GM18861 (cell line): ENCODE data around the gene VRK2.
"Not testable (repeated sequence)": the region's sequence is repeated elsewhere in the genome, so short reads cannot be mapped to it uniquely, and the experiment has no call there.

Experiments
- ATAC-seq: cut with Tn5 transposase; IDR thresholded peaks from one replicate; pipeline ENCODE4 v1.9.1; 2021; ENCODE audit not compliant: unreplicated experiment

The VRK2 gene

DNA sequence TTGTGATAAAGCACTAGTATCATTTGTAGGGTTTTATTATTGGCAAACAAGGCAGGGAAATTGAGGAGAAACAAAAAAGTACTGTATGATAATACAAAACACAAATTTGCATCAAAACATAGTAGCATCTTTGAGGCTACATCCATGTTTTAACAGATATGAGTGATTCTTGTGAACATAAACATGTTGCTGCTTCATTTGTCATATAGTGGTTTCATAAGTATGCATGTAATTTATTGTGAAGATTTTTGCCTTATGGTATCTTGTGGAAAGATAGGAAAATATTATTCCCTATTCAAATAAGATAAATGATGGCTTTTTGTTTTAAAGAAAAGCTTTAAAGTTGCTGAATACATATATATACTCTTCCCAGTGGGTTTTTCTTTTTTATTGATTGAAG is 60.3 kb downstream of the VRK2 start:
- no peak for ATAC-seq

DNA sequence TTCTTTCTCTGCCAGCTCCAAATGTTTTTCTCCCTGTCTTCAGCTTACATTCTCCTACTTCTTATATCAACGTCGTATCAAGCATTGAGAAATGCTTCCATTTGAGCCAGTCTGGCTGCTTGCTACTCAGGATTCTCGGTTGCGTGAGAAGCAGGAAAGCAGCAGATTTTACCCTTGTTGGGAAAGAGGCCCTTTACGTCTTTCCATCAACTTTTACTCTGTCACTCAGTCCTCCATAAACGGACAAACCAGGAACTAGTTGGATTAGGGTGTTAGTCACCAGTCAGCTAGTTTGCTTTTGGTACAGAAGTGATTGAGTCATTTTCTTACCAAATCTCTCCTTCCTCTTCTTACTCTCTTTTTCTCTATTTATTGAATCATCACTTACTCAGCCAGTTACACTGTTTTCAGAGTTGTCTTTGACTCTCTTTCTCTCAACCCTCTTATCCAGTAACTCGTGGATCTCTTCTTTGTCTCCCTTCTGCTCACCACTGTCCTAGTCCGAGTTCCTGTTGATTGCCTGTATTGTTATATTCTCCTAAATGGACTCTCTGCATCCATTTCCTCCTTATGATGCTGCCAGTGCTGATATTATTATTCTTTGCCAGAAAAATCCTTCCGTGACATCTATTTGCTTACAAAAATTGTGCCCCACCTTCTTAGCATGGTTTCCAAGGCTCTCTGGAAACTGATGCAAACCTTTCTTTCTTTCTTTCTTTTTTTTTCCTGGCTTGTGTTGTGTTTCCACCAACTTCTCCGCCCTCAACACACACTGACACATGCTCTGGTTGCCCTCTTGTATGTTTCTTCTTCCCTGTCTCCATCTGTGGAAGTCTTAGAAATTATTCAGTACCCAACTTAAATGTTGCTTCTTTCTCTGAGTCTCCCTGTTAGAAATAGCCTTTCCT is 61.5 kb downstream of the VRK2 start:
- ATAC-seq, result no peak

DNA sequence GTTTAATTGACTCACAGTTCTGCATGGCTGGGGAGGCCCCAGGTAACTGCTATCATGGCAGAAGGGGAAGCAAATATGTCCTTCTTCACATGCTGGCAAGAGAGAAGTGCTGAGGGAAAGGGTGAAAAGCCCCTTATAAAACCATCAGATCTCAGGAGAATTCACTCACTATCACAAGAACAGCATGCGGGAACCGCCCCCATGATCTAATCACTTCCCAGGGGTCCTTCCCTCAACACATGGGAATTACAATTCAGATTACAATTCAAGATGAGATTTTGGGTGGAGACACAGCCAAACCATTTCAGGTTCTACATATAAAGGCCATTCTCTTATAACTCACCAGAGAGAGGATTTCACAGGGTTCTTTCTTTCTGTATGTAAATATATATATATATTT is 62.9 kb downstream of the VRK2 start:
- no peak for ATAC-seq

- no peak for ATAC-seq
Observed at GRCh38 chr2:58110765-58111164, 64.2 kb downstream of the VRK2 start.

- not testable (repeated sequence) for ATAC-seq
Observed at GRCh38 chr2:58113563-58113962, 67.0 kb downstream of the VRK2 start.

- ATAC-seq, result no peak
Observed at GRCh38 chr2:58120626-58121229, 74.1 kb downstream of the VRK2 start.

DNA sequence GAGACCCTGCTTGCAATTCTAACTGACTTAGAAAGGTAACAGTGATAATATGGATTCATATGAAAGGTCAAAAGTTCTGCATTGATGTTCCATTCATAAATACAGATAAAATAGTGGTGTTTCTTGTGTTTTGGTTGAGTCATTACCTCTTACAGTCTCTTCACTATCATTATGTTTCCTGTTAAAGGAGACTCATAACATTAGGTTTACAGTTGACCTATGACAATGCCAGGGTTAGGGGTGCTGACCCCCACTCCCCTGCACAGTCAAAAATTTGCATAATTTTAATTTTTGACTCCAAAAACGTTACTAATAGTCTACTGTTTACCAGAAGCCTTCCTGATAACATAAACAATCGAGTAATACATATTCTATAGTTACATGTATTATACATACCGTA is 75.4 kb downstream of the VRK2 start:
- no peak for ATAC-seq

GRCh38 chr2:58122540-58122939 is 75.9 kb downstream of the VRK2 start:
- ATAC-seq, result no peak

DNA sequence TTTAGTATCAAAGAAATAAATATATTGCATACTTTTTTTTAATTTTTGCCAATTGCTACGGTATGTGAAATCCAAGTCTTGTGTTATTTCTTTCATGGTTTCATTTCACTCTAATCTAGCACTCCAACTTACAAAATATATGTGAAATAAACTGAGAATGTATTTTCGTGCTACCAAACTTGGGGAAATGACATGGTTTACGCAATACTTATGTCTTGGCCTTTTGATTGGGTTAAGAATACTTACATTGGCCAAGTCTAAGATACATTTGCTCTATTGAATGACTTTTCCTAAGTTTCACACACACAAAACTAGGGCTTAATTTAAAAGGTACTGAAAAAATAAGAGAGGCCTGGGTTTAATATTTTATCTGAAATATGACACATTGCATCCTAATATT is 80.5 kb downstream of the VRK2 start:
- ATAC-seq, result no peak

- ATAC-seq, result no peak
Observed at GRCh38 chr2:58130238-58130637, 83.6 kb downstream of the VRK2 start.

DNA sequence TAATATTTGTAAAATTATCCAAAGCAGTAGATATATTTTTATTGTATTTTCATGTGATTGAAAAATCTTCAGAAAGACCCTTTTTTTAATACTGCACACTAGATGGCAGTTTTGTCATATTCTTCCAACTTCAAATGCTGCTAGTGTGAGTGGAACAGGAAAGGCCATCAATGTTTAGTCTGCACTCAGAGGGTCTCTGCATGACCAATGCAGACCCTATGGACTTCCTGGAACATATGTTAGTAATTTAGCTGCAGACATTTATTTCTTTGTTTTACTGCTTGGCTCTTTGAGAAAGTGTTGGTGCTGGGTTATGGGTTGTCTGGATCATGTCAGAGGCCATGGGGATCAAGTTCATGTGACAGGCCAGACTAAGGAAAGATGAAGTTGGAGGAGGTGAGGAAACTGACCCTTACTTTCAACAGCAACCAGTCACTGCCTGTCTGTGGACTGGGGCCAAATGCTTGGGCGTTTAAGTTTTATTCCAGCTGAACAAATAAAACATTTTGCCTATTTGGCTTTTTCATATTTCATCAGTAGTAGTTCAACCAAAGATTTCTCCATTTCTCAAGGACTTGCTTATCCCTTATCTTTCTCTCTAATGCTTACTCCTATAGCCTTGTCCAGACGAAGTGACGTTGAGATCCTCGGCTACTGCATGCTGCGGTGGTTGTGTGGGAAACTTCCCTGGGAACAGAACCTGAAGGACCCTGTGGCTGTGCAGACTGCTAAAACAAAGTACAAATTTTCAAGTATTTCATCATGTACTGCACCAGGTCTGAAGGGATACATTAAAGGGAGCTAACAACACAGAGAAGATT is 84.8 kb downstream of the VRK2 start:
- no peak for ATAC-seq

GRCh38 chr2:58133395-58133794 is 86.8 kb downstream of the VRK2 start:
- ATAC-seq, result no peak

- ATAC-seq, result no peak
Observed at GRCh38 chr2:58135861-58136260, 89.3 kb downstream of the VRK2 start.

- ATAC-seq, result peak; percentile 49
Observed at GRCh38 chr2:58137221-58137620, 90.6 kb downstream of the VRK2 start.

- no peak for ATAC-seq
Observed at GRCh38 chr2:58137856-58138255, 91.2 kb downstream of the VRK2 start.

DNA sequence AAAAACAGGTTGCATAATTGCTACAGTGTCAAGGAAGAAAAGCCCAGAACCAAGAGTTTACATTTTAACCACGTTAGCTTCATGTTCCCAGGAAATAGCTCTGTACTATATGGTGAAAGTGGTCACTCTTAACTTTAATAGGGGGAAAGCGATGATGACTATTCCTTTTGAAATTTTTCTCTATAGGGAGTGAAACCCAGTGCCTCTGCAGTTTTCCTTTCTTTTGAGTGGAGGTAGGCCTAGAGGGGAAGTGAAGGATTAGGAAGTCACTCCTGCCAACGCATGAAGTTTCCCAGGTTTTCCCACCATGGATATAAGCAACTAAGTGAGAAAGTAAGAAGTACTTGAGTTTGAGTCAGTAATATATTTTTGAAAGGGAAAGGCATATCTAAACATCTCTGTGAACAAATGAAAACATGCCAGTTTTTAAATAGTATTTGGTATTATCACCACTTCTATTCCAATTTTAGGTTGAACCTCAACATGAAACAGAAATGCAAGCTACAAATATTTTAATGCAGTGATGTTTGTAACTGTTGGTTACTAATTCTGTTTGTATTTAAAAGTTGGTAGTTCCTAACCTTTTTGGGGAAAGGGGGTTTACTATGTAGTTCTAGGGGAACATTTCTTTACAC is 91.9 kb downstream of the VRK2 start:
- ATAC-seq, result no peak

GRCh38 chr2:58140508-58141072 is 94.0 kb downstream of the VRK2 start:
- no peak for ATAC-seq

GRCh38 chr2:58145769-58146168 is 99.2 kb downstream of the VRK2 start:
- not testable (repeated sequence) for ATAC-seq

DNA sequence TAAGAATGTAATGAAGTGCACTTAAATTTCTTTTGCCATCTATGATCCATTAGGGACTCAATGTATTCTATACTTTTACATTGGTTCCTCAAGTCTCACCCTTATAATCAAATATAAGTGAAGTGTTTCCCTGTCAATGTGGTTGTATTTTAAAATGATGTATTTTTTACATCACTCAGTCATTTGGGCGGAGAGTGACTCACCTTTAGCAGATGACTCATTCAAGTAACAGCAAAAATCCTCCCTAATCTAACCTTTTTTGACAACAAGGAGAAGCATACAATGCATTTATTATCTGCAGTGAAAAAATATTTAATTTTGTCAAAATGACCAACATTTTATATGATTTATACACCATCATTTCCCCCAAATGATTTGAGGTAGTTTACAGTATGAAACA is 100.1 kb downstream of the VRK2 start:
- no peak for ATAC-seq

GRCh38 chr2:58155160-58155778 is 108.7 kb downstream of the VRK2 start:
- ATAC-seq, result no peak
